Breast epithelium (tissue), 3 donors: ENCODE results near the gene KCNJ6.

Source experiments
- CTCF ChIP-seq, 3 donors: fragments of 450-650 bp; IDR thresholded peaks; one replicate each; pipeline ENCODE4 v1.5.1; 2016 to 2017; ENCODE audit warnings: antibody characterized with exemption in 3 of 3, mild to moderate bottlenecking in 3 of 3, moderate library complexity in 3 of 3
- POLR2A ChIP-seq: fragments of 450-650 bp; IDR thresholded peaks from one replicate; pipeline ENCODE4 v1.6.1; 2016; ENCODE audit warnings: antibody characterized with exemption, mild to moderate bottlenecking, moderate library complexity

GRCh38 chr21:37593740-37594471 is 322.4 kb downstream of the KCNJ6 start:
- TF ChIP-seq CTCF (IDR thresholded peaks at IDR 0.05) (no peak), POLR2A (no peak)
